H1 (cell line): ENCODE results near the gene PIGT. TPM values are rescaled to one million over a fixed set of nuclear protein-coding genes. Genes with fewer than 3 reads are reported as not detected.

Experiments used
- CTCF ChIA-PET: fragments of 300-600 bp; sonication (Branson Sonifier 250); formaldehyde crosslinking; loops from one replicate; lab custom pipeline; 2021; ENCODE audit not compliant: partially characterized antibody; lab: Charles Lee
- POLR2A ChIA-PET: fragments of 300-600 bp; sonication (Branson Sonifier 250); formaldehyde crosslinking; loops from one replicate; lab custom pipeline; 2021; ENCODE audit warnings: inconsistent platforms; ENCODE audit not compliant: partially characterized antibody; lab: Charles Lee
- DNase-seq, 2 experiments: peaks; one replicate each; pipeline versions ENCODE4 v3.0.0 to v3.0.0-alpha.2; 2010 to 2022; ENCODE audit warnings: low spot score in 2 of 2, low read depth in 1 of 2, mixed read lengths in 1 of 2
- FAIRE-seq: peaks from 2 replicates; lab custom pipeline; 2011; peaks lifted over from hg19 to GRCh38; lab: Jason Lieb, UNC
- H2AFZ ChIP-seq: 2 replicates; pipeline ENCODE4 v1.8.1; 2012; ENCODE audit warnings: low read length, inconsistent platforms
- H2AK5ac ChIP-seq: 2 replicates; pipeline ENCODE4 v1.6.1; 2013; ENCODE audit warnings: low read depth, low read length
- H2BK120ac ChIP-seq: replicated peaks from 2 replicates; pipeline ENCODE3; 2013; ENCODE audit warnings: low read depth, low read length, inconsistent platforms
- H2BK12ac ChIP-seq: 2 replicates; pipeline ENCODE4 v1.6.1; 2013; ENCODE audit warnings: low read depth, low read length
- H2BK15ac ChIP-seq: 2 replicates; pipeline ENCODE4 v1.6.1; 2013; ENCODE audit warnings: low read length
- H2BK20ac ChIP-seq: 2 replicates; pipeline ENCODE4 v1.6.1; 2013; ENCODE audit warnings: low read length
- H2BK5ac ChIP-seq: 2 replicates; pipeline ENCODE4 v1.6.1; 2013; ENCODE audit warnings: low read depth, low read length
- H3K14ac ChIP-seq: 2 replicates; pipeline ENCODE4 v1.6.1; 2013; ENCODE audit warnings: inconsistent platforms; ENCODE audit not compliant: insufficient read length
- H3K18ac ChIP-seq: 2 replicates; pipeline ENCODE4 v1.6.1; 2013; ENCODE audit warnings: low read length; ENCODE audit errors: extremely low read depth
- H3K23ac ChIP-seq: 2 replicates; pipeline ENCODE4 v1.6.1; 2013; ENCODE audit warnings: inconsistent platforms; ENCODE audit not compliant: insufficient read length
- H3K23me2 ChIP-seq: 2 replicates; pipeline ENCODE4 v1.6.1; 2013; ENCODE audit warnings: low read depth, low read length
- H3K27ac ChIP-seq: 2 replicates; pipeline ENCODE4 v1.6.1; 2011; ENCODE audit warnings: low read depth, low read length, inconsistent platforms
- H3K27me3 ChIP-seq, 4 experiments: replicated peaks in 1 of 4; 1 replicate in 1 of 4; 2 replicates in 3 of 4; pipeline versions ENCODE4 v1.6.1 to v1.8.1; 2011 to 2013; ENCODE audit warnings: low read length in 3 of 4, mild to moderate bottlenecking in 3 of 4, inconsistent platforms in 2 of 4, mixed read lengths in 2 of 4, moderate library complexity in 1 of 4; ENCODE audit not compliant: control insufficient read depth in 3 of 4, insufficient read depth in 3 of 4; ENCODE audit errors: extremely low read depth in 1 of 4
- H3K36me3 ChIP-seq, 4 experiments: 2 replicates each; pipeline versions ENCODE4 v1.6.1 to v1.8.1; 2011 to 2013; ENCODE audit warnings: mild to moderate bottlenecking in 4 of 4, low read length in 3 of 4, moderate library complexity in 2 of 4, control low read depth in 1 of 4, inconsistent platforms in 1 of 4; ENCODE audit not compliant: insufficient read depth in 4 of 4, control insufficient read depth in 2 of 4
- H3K4ac ChIP-seq: replicated peaks from 2 replicates; pipeline ENCODE3; 2013; ENCODE audit warnings: low read length, low read depth, mixed read lengths, inconsistent platforms; ENCODE audit not compliant: insufficient read length
- H3K4me1 ChIP-seq, 4 experiments: replicated peaks in 1 of 4; 1 replicate in 1 of 4; 2 replicates in 3 of 4; pipeline versions ENCODE4 v1.6.1 to v1.8.1; 2011 to 2013; ENCODE audit warnings: low read length in 3 of 4, inconsistent platforms in 2 of 4, mixed read lengths in 1 of 4; ENCODE audit not compliant: insufficient read depth in 4 of 4, control insufficient read depth in 3 of 4
- H3K4me2 ChIP-seq, 2 experiments: 2 replicates each; pipeline versions ENCODE4 v1.6.1 to v1.8.1; 2011 to 2013; ENCODE audit warnings: low read depth in 2 of 2, low read length in 2 of 2, control low read depth in 1 of 2, inconsistent platforms in 1 of 2, mild to moderate bottlenecking in 1 of 2; ENCODE audit not compliant: insufficient read depth in 1 of 2
- H3K4me3 ChIP-seq, 4 experiments: fragments of 200-600, 300-600 bp in 1 of 4; sonication (generic), shearing (Covaris generic), sonication (Bioruptor Twin) in 1 of 4; 2 replicates each; pipeline versions ENCODE4 v1.5.1 to v1.8.1; 2011 to 2016; ENCODE audit warnings: low read length in 4 of 4, low read depth in 3 of 4, control low read depth in 2 of 4, inconsistent platforms in 2 of 4, mild to moderate bottlenecking in 2 of 4, mixed read lengths in 1 of 4, moderate library complexity in 1 of 4; ENCODE audit not compliant: insufficient read depth in 2 of 4; ENCODE audit errors: extremely low read depth in 1 of 4
- H3K56ac ChIP-seq: replicated peaks from 2 replicates; pipeline ENCODE3; 2013; ENCODE audit warnings: low read depth, mild to moderate bottlenecking, mixed read lengths, low read length, inconsistent platforms; ENCODE audit not compliant: insufficient read length
- H3K79me1 ChIP-seq: 2 replicates; pipeline ENCODE4 v1.6.1; 2013; ENCODE audit warnings: low read depth, low read length, control low read depth
- H3K79me2 ChIP-seq, 2 experiments: 2 replicates each; pipeline versions ENCODE4 v1.6.1 to v1.8.1; 2012 to 2013; ENCODE audit warnings: low read length in 2 of 2, mild to moderate bottlenecking in 2 of 2, inconsistent platforms in 1 of 2; ENCODE audit not compliant: insufficient read depth in 2 of 2, control insufficient read depth in 1 of 2
- H3K9ac ChIP-seq, 4 experiments: replicated peaks in 1 of 4; 1 replicate in 1 of 4; 2 replicates in 3 of 4; pipeline versions ENCODE4 v1.6.1 to v1.8.1; 2011 to 2013; ENCODE audit warnings: low read depth in 3 of 4, low read length in 3 of 4, control low read depth in 2 of 4, mild to moderate bottlenecking in 2 of 4, moderate library complexity in 2 of 4, inconsistent platforms in 1 of 4; ENCODE audit errors: extremely low read depth in 1 of 4
- H3K9me3 ChIP-seq, 2 experiments: 2 replicates each; pipeline versions ENCODE4 v1.6.1 to v1.8.1; 2012 to 2013; ENCODE audit warnings: mild to moderate bottlenecking in 2 of 2, moderate library complexity in 2 of 2, control low read depth in 1 of 2, inconsistent platforms in 1 of 2, low read depth in 1 of 2, low read length in 1 of 2, mixed read lengths in 1 of 2; ENCODE audit not compliant: insufficient read depth in 2 of 2
- H4K20me1 ChIP-seq, 2 experiments: replicated peaks in 1 of 2; 2 replicates each; pipeline versions ENCODE3 to v1.8.1; 2011 to 2013; ENCODE audit warnings: inconsistent platforms in 2 of 2, low read length in 2 of 2, mild to moderate bottlenecking in 1 of 2; ENCODE audit not compliant: insufficient read depth in 2 of 2, control insufficient read depth in 1 of 2
- H4K5ac ChIP-seq: 2 replicates; pipeline ENCODE4 v1.6.1; 2013; ENCODE audit warnings: low read length, low read depth, mixed read lengths, inconsistent platforms; ENCODE audit not compliant: insufficient read length
- H4K8ac ChIP-seq: 2 replicates; pipeline ENCODE4 v1.8.0; 2013; ENCODE audit warnings: mild to moderate bottlenecking, moderate library complexity, low read length, inconsistent platforms; ENCODE audit not compliant: insufficient read depth; ENCODE audit errors: extremely low read depth
- H4K91ac ChIP-seq: replicated peaks from 2 replicates; pipeline ENCODE3; 2013; ENCODE audit warnings: low read length, mixed read lengths, inconsistent platforms; ENCODE audit not compliant: insufficient read length
- KDM5A ChIP-seq: fragments of 200-600 bp; IDR thresholded peaks from 2 replicates; pipeline ENCODE4 v1.7.1; 2012; ENCODE audit warnings: mild to moderate bottlenecking, low read length, inconsistent platforms, mixed read lengths
- NRF1 ChIP-seq: IDR thresholded peaks from 2 replicates; pipeline ENCODE4 v1.6.1; 2011; ENCODE audit warnings: mild to moderate bottlenecking, low read depth, low read length, improper control_type of control experiment
- SRF ChIP-seq: IDR thresholded peaks from 2 replicates; pipeline ENCODE4 v1.6.1; 2011; ENCODE audit warnings: mild to moderate bottlenecking, low read depth, low read length, moderate library complexity
- SUZ12 ChIP-seq: fragments of 200-600 bp; sonication (generic); IDR thresholded peaks from 2 replicates; pipeline ENCODE4 v1.6.1; 2012; ENCODE audit warnings: mild to moderate bottlenecking, inconsistent platforms, low read length, moderate library complexity, mixed read lengths
- WGBS, 2 experiments: shearing (Covaris generic) in 1 of 2; methylation state at CpG; one replicate each; pipeline versions ENCODE4 v1.1.6 to v1.1.7; 2013 to 2015; ENCODE audit warnings: low lambda C conversion rate in 2 of 2, mixed read lengths in 2 of 2, inconsistent platforms in 1 of 2, low coverage in 1 of 2, missing lambda C conversion rate in 1 of 2; ENCODE audit not compliant: insufficient replicate concordance in 2 of 2, insufficient coverage in 1 of 2, insufficient read length in 1 of 2; ENCODE audit errors: extremely low coverage in 1 of 2, missing lambda C conversion rate in 1 of 2; 5-methylcytosine and 5-hydroxymethylcytosine counted together
- polyA plus RNA-seq, 7 experiments: library from polyadenylated mRNA; depleted of rRNA in 3 of 7; stranded (reverse) in 5 of 7; unstranded in 2 of 7; fragments of >200 nt in 5 of 7; fragments of 200-250 nt in 2 of 7; gene quantifications; 1 replicate in 5 of 7; 2 replicates in 1 of 7; 4 replicates in 1 of 7; pipeline versions ENCODE4 v1.2.1 to v1.2.3, GENCODE V29; 2011 to 2013; ENCODE audit warnings: missing spikeins in 2 of 7, mixed read lengths in 2 of 7
- total RNA-seq: library from RNA; stranded (reverse); fragmentation: NEBNext Ultra II Directional; extraction: Animal tissue kit (Norgen Biotek cat#: 25700); gene quantifications from 2 replicates; pipeline ENCODE4 v1.2.1, GENCODE V29; 2021

The PIGT gene
- total and polyA plus RNA-seq, 2 of the 8 experiments (the other 6 are each of a cell fraction or from before 2014, with no cell fraction given): 66.0 to 89.7 TPM

DNA sequence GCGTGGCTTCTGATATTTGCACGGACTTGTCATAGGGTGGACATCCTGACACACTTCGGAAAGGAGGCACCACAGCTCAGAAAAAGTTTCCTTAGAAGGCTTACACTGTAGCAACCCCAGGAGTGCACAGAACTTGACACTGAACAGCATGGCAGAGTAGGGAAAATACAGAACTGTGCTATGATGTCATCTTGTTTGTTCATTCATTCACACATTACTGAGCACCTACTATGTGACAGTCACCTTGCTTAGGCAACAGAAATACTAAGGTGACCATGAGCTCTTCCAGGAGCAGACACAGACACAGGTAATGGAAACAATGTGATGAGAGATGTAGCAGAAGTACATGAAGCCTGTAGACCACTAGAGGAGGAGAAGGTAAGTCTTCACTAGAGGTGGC lies 2.5 kb upstream of the PIGT start:
- H3K23ac ChIP-seq: no peak overlapping the region
- no peak overlapping the region for H3K14ac ChIP-seq
- ChIA-PET POLR2A (interaction anchor here (0.9 to 1.5 kb wide), 5 partner anchors 10 to 38 kb away, joined by 3 to 4 read pairs (median 3); no protein-coding TSS in a partner anchor), CTCF (interaction anchor here (0.6 to 12.6 kb wide), 12 partner anchors 21 to 317 kb away, joined by 3 to 127 read pairs (median 4); partner anchors contain the start of gene TP53TG5)
- no peak overlapping the region for H2BK12ac ChIP-seq
- H3K4ac ChIP-seq: no peak overlapping the region
- H2AFZ ChIP-seq: no peak overlapping the region
- no peak overlapping the region for H4K5ac ChIP-seq
- peaks cover 0 to 5% (median 2%) of the 10 kb centered on the region in 4 experiments; a peak in 3 of 7 replicates for H3K4me1 ChIP-seq
- H4K91ac ChIP-seq: no peak overlapping the region
- peaks cover 6% of the 10 kb centered on the region for H3K23me2 ChIP-seq
- H4K8ac ChIP-seq: no peak overlapping the region
- no peak for DNase-seq
- H2BK15ac ChIP-seq: no peak overlapping the region
- H3K4me3 ChIP-seq: no peak overlapping the region
- no peak overlapping the region for H3K4me2 ChIP-seq
- H3K36me3 ChIP-seq: peaks cover 5 to 17% (median 13%) of the 10 kb centered on the region in 4 experiments
- no peak for FAIRE-seq
- H3K18ac ChIP-seq: no peak overlapping the region
- H2BK5ac ChIP-seq: no peak overlapping the region
- H4K20me1 ChIP-seq: peaks cover 4% of the 10 kb centered on the region in 2 experiments
- peaks cover 0 to 20% of the 10 kb centered on the region in 2 experiments; a peak in 2 of 4 replicates for H3K79me2 ChIP-seq
- no peaks in the 10 kb centered on the region for H3K9me3 ChIP-seq
- peaks cover 3% of the 10 kb centered on the region for H3K79me1 ChIP-seq
- H3K9ac ChIP-seq: no peak overlapping the region
- H3K56ac ChIP-seq: no peak overlapping the region
- no peak overlapping the region for H2BK120ac ChIP-seq
- no peaks in the 10 kb centered on the region for H3K27me3 ChIP-seq
- H3K27ac ChIP-seq: no peak overlapping the region
- 92% methylated on average over 3 of the region's 3 CpGs; no CpG with 5 or more reads in 1 of the 2 experiments for WGBS, 2 experiments
- no peak overlapping the region for H2AK5ac ChIP-seq
- no peak overlapping the region for H2BK20ac ChIP-seq
- TF ChIP-seq NRF1: no peak
- TF ChIP-seq SUZ12: no peak
- no peak for TF ChIP-seq SRF
- no peak for TF ChIP-seq KDM5A
